ENCODE data around the gene LMO2.

DNA sequence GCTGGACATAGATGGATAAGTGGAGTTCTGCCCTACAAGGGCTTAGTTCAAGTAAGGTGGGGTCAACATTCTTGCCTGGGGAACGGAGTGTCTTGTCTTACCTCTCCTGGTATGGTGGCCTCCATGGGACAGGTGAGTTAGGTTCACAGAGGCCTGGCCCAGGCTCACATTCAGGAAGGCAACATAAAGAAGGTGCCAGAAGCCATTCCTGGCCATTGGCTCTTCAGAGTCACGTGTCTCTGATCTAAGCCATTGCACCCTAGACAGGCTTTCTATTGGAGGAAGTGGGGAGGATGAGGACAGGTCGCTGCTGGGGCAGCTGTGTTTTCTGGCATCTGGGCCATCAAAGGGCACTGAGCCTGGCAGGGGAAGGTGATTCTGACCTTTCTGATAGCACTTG is 14.8 kb downstream of the LMO2 start:
- TF ChIP-seq, protein P1, sequence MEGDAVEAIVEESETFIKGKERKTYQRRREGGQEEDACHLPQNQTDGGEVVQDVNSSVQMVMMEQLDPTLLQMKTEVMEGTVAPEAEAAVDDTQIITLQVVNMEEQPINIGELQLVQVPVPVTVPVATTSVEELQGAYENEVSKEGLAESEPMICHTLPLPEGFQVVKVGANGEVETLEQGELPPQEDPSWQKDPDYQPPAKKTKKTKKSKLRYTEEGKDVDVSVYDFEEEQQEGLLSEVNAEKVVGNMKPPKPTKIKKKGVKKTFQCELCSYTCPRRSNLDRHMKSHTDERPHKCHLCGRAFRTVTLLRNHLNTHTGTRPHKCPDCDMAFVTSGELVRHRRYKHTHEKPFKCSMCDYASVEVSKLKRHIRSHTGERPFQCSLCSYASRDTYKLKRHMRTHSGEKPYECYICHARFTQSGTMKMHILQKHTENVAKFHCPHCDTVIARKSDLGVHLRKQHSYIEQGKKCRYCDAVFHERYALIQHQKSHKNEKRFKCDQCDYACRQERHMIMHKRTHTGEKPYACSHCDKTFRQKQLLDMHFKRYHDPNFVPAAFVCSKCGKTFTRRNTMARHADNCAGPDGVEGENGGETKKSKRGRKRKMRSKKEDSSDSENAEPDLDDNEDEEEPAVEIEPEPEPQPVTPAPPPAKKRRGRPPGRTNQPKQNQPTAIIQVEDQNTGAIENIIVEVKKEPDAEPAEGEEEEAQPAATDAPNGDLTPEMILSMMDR (IDR thresholded peaks at IDR 0.05) = no peak
- TF ChIP-seq EZH2 (IDR thresholded peaks at IDR 0.05; ENCODE audit: borderline replicate concordance, insufficient read depth, low read depth, low read length, poor library complexity, severe bottlenecking) = no peak
